Fibroblast of lung (primary cell): ENCODE results near the gene PRDM16.

Source experiments
- EZH2 ChIP-seq: IDR thresholded peaks from 2 replicates; pipeline ENCODE4 v1.5.1; 2012; ENCODE audit warnings: low read length, control low read depth, mild to moderate bottlenecking; ENCODE audit errors: missing control alignments
- TF ChIP-seq, protein P1 (sequence below), 2 donors: IDR thresholded peaks in 1 of 2; conservative IDR thresholded peaks in 1 of 2; 1 replicate in 1 of 2; 2 replicates in 1 of 2; pipeline ENCODE4 v1.5.1; 2011 to 2012; ENCODE audit warnings: low read length in 2 of 2, control low read depth in 1 of 2, inconsistent platforms in 1 of 2, low read depth in 1 of 2, mild to moderate bottlenecking in 1 of 2

DNA sequence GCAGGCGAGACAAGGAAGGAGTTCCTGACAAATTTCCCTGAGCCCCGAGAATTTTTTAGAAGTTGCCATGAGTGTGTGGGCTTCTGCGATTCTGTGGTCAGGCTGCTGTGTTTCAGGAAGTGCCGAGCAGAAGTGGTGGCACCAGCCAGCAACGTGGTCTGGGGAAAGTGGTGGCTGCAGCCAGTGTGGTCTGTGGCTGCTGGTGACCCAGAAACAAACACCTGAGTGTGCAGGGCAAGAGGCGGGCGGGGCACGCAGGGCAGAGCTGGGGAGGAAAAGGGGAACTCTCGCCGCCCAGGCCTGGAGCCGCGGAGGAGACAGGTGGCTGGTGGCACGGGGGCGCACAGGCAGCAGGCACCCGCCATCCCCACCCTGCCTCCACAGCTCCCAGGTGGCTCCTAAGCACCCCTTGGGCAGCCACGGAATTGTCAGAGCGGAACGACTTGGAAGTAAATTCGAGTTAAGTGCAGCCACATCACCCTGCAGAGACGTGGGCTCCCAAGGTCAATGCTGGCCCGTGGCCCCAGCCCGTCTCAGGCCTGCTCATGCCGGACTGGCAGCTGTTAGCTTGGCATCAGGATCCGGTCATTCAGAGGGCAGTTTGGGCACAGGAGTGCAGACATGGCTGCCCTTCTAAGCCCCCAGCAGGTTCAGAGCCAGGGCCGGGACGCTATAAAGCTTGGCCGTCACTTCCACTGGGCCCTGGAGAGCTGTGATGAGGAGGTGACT lies 25.1 kb downstream of the PRDM16 start:
- TF ChIP-seq EZH2, result no peak
- TF ChIP-seq, protein P1, sequence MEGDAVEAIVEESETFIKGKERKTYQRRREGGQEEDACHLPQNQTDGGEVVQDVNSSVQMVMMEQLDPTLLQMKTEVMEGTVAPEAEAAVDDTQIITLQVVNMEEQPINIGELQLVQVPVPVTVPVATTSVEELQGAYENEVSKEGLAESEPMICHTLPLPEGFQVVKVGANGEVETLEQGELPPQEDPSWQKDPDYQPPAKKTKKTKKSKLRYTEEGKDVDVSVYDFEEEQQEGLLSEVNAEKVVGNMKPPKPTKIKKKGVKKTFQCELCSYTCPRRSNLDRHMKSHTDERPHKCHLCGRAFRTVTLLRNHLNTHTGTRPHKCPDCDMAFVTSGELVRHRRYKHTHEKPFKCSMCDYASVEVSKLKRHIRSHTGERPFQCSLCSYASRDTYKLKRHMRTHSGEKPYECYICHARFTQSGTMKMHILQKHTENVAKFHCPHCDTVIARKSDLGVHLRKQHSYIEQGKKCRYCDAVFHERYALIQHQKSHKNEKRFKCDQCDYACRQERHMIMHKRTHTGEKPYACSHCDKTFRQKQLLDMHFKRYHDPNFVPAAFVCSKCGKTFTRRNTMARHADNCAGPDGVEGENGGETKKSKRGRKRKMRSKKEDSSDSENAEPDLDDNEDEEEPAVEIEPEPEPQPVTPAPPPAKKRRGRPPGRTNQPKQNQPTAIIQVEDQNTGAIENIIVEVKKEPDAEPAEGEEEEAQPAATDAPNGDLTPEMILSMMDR (conservative IDR thresholded peaks at IDR 0.05 in 1 of 2, IDR thresholded peaks at IDR 0.05 in 1 of 2; ENCODE audit: low read depth in 1 of 2, low read length in 2 of 2), result no peak
